Measurements from ENCODE around the gene COL4A2. TPM values are rescaled to one million over a fixed set of nuclear protein-coding genes. Genes with fewer than 3 reads are reported as not detected.

Gene COL4A2
- polyA plus RNA-seq, 1 experiment = 208 TPM

GRCh38 chr13:110399801-110400200 is 92.7 kb downstream of the COL4A2 start:
- ChIA-PET POLR2A (interaction anchor here (1.4 kb wide), 1 partner anchor 93 kb away, joined by 3 read pairs; the partner anchor contains the start of genes COL4A1 and COL4A2), CTCF (interaction anchor here (0.7 to 1.3 kb wide), 4 partner anchors 9 to 190 kb away, joined by 3 read pairs; no protein-coding TSS in a partner anchor)
- peak overlapping the region; percentile 21 for H3K27ac ChIP-seq (ENCODE audit: low read depth, low read length)
- no peak for TF ChIP-seq CTCF (IDR thresholded peaks at IDR 0.05; ENCODE audit: low read depth, low read length)
- no peak for DNase-seq (ENCODE audit: low read depth, low spot score)
- H3K9me3 ChIP-seq (ENCODE audit: control insufficient read depth, insufficient read depth, low read length) = no peaks in the 10 kb centered on the region
- H3K27me3 ChIP-seq (ENCODE audit: control insufficient read depth, insufficient read depth, low read length) = no peaks in the 10 kb centered on the region
- H3K4me3 ChIP-seq (ENCODE audit: low read depth, low read length) = no peak overlapping the region

GRCh38 chr13:110400786-110401533 is 93.9 kb downstream of the COL4A2 start:
- POLR2A ChIA-PET = interaction anchor here (0.5 kb wide), 1 partner anchor 76 kb away, joined by 5 read pairs; no protein-coding TSS in a partner anchor

GRCh38 chr13:110402299-110403069 is 95.4 kb downstream of the COL4A2 start:
- Histone ChIP-seq H3K4me3 (ENCODE audit: low read depth, low read length) (no peak overlapping the region), H3K27ac (ENCODE audit: low read depth, low read length) (peak overlapping the region; percentile 62), H3K27me3 (ENCODE audit: control insufficient read depth, insufficient read depth, low read length) (no peaks in the 10 kb centered on the region), H3K9me3 (ENCODE audit: control insufficient read depth, insufficient read depth, low read length) (no peaks in the 10 kb centered on the region; the same call in 1 of the 2 replicates)
- POLR2A ChIA-PET = no interaction called here
- DNase-seq (ENCODE audit: low read depth, low spot score) = no peak
- CTCF ChIA-PET = no interaction called here
- TF ChIP-seq CTCF (IDR thresholded peaks at IDR 0.05; ENCODE audit: low read depth, low read length) = no peak

More at GRCh38 chr13:110400786-110401533, 93.9 kb downstream of the COL4A2 start:
- Histone ChIP-seq H3K27me3 (ENCODE audit: control insufficient read depth, insufficient read depth, low read length) (no peaks in the 10 kb centered on the region), H3K27ac (ENCODE audit: low read depth, low read length) (no peak overlapping the region), H3K4me3 (ENCODE audit: low read depth, low read length) (no peak overlapping the region), H3K9me3 (ENCODE audit: control insufficient read depth, insufficient read depth, low read length) (no peaks in the 10 kb centered on the region)
- no peak for DNase-seq (ENCODE audit: low read depth, low spot score)
- CTCF ChIA-PET = interaction anchor here (0.9 to 1.5 kb wide), 3 partner anchors 11 to 157 kb away, joined by 3 to 13 read pairs (median 3); no protein-coding TSS in a partner anchor
- TF ChIP-seq CTCF (IDR thresholded peaks at IDR 0.05; ENCODE audit: low read depth, low read length) = no peak

- Histone ChIP-seq H3K4me3 (ENCODE audit: low read depth, low read length) (no peak overlapping the region), H3K27ac (ENCODE audit: low read depth, low read length) (peak overlapping the region; percentile 58), H3K27me3 (ENCODE audit: control insufficient read depth, insufficient read depth, low read length) (no peaks in the 10 kb centered on the region), H3K9me3 (ENCODE audit: control insufficient read depth, insufficient read depth, low read length) (no peaks in the 10 kb centered on the region; the same call in 1 of the 2 replicates)
- ChIA-PET POLR2A (interaction anchor here (0.5 to 1.4 kb wide), 3 partner anchors 13 to 97 kb away, joined by 3 to 4 read pairs (median 4); partner anchors contain the start of gene COL4A1), CTCF (no interaction called here)
- peak; percentile 44 for DNase-seq (ENCODE audit: low read depth, low spot score)
- no peak for TF ChIP-seq CTCF (IDR thresholded peaks at IDR 0.05; ENCODE audit: low read depth, low read length)
These were observed 96.2 kb downstream of the COL4A2 start for GRCh38 chr13:110403315-110403714.
